ELF-1 (cell line): ENCODE data around the gene TH.

Experiments used
- DNase-seq: peaks from one replicate; pipeline ENCODE4 v3.0.0-alpha.2; 2016; ENCODE audit warnings: low read depth, low spot score

The TH gene

GRCh38 chr11:2208691-2209369 is 37.2 kb upstream of the TH start:
- DNase-seq = no peak

GRCh38 chr11:2207773-2208621 is 36.4 kb upstream of the TH start:
- peak; percentile 49 for DNase-seq

- DNase-seq = peak; percentile 0
Observed at GRCh38 chr11:2207212-2207611, 35.6 kb upstream of the TH start.

GRCh38 chr11:2205981-2206690 is 34.5 kb upstream of the TH start:
- peak; percentile 1 for DNase-seq

- no peak for DNase-seq
Observed at GRCh38 chr11:2205214-2205720, 33.7 kb upstream of the TH start.

- peak; percentile 74 for DNase-seq
Observed at GRCh38 chr11:2204361-2205213, 33.0 kb upstream of the TH start.

GRCh38 chr11:2203440-2204259 is 32.0 kb upstream of the TH start:
- DNase-seq = no peak

GRCh38 chr11:2202900-2203439 is 31.4 kb upstream of the TH start:
- DNase-seq = no peak

- DNase-seq = peak; percentile 92
Observed at GRCh38 chr11:2202071-2202899, 30.7 kb upstream of the TH start.

- no peak for DNase-seq
Observed at GRCh38 chr11:2201542-2201941, 29.9 kb upstream of the TH start.

GRCh38 chr11:2200957-2201519 is 29.4 kb upstream of the TH start:
- no peak for DNase-seq

GRCh38 chr11:2200536-2200935 is 28.9 kb upstream of the TH start:
- DNase-seq = no peak

GRCh38 chr11:2199466-2200341 is 28.1 kb upstream of the TH start:
- DNase-seq = no peak

- DNase-seq = no peak
Observed at GRCh38 chr11:2198621-2199365, 27.2 kb upstream of the TH start.

- DNase-seq = no peak
Observed at GRCh38 chr11:2197771-2198520, 26.3 kb upstream of the TH start.

- DNase-seq = peak; percentile 89
Observed at GRCh38 chr11:2196970-2197770, 25.6 kb upstream of the TH start.
